SH-SY5Y (cell line): ENCODE measurements around the gene KCNQ1OT1.

Experiments
- GATA2 ChIP-seq: IDR thresholded peaks from 2 replicates; pipeline ENCODE4 v1.6.1; 2011; ENCODE audit warnings: mild to moderate bottlenecking, low read depth, low read length
- GATA3 ChIP-seq: IDR thresholded peaks from 2 replicates; pipeline ENCODE4 v1.6.1; 2011; ENCODE audit warnings: low read depth, mild to moderate bottlenecking, low read length, moderate library complexity

GRCh38 chr11:2645779-2646118, 54.0 kb downstream of the KCNQ1OT1 start:
- no peak for TF ChIP-seq GATA2
- TF ChIP-seq GATA3, result no peak
